OCI-LY3 (cell line): ENCODE results near the gene FLNB.

Experiments
- CTCF ChIP-seq: fragments of 200-600, 300-600 bp; sonication (generic); IDR thresholded peaks from 2 replicates; pipeline ENCODE4 v1.5.1; 2014; ENCODE audit warnings: antibody characterized with exemption, low read length, low read depth
- EZH2phosphoT487 ChIP-seq: fragments of 200-600 bp; shearing (Covaris generic); IDR thresholded peaks from 2 replicates; pipeline ENCODE4 v1.6.1; 2018; ENCODE audit warnings: antibody characterized with exemption, mixed run types, low read depth

DNA sequence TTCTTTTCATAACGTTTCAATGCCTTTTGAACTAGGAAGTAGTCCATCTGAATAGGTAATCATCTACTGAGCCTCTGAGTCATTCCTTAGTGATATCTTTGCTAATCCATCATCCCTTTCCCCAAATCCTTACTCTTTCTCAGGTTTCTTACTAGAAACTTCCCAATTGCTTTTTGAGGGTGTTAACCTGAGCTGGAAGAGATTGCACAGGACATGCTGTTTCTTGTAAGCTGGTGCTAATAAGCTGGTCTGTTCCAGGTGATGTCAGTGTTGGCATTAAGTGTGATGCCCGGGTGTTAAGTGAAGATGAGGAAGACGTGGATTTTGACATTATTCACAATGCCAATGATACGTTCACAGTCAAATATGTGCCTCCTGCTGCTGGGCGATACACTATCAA, 101.5 kb downstream of the FLNB start:
- TF ChIP-seq CTCF, result no peak
- no peak for TF ChIP-seq EZH2phosphoT487
